ENCODE data around the gene NOP16. TPM values are rescaled to one million over a fixed set of nuclear protein-coding genes. Genes with fewer than 3 reads are reported as not detected.

NOP16 gene
- total and polyA plus RNA-seq, 8 donors: 4.3 to 55.8 (median 30.9) TPM; not detected in 1

GRCh38 chr5:176341325-176342157 is 46.9 kb downstream of the NOP16 start:
- Histone ChIP-seq H3K4me1 (no peaks in the 10 kb centered on the region), H3K27ac (no peak overlapping the region), H3K9me3 (no peaks in the 10 kb centered on the region), H3K4me3 (no peak overlapping the region), H3K36me3 (peaks cover 34 to 93% (median 88%) of the 10 kb centered on the region in 4 donors), H3K27me3 (no peaks in the 10 kb centered on the region)
- intact Hi-C loops (cut with DNase I; ENCODE audit: low total_unique reads): no loop called here
- TF ChIP-seq POLR2AphosphoS5 (IDR thresholded peaks at IDR 0.05) (no peak), POLR2A (IDR thresholded peaks at IDR 0.05) (no peak), EP300 (IDR thresholded peaks at IDR 0.05) (no peak), CTCF (IDR thresholded peaks at IDR 0.05) (no peak)
- 64 to 89% (median 82%) methylated on average over 2 of the region's 2 CpGs for whole genome bisulfite sequencing, 5 donors
- no peak for DNase-seq

GRCh38 chr5:176339304-176339703 is 49.1 kb downstream of the NOP16 start:
- Histone ChIP-seq H3K4me3 (no peak overlapping the region), H3K27me3 (no peaks in the 10 kb centered on the region), H3K27ac (no peak overlapping the region), H3K9me3 (no peaks in the 10 kb centered on the region), H3K4me1 (no peaks in the 10 kb centered on the region), H3K36me3 (peaks cover 29 to 88% (median 80%) of the 10 kb centered on the region in 4 donors)
- TF ChIP-seq CTCF (IDR thresholded peaks at IDR 0.05) (no peak), EP300 (IDR thresholded peaks at IDR 0.05) (no peak), POLR2AphosphoS5 (IDR thresholded peaks at IDR 0.05) (no peak)
- no peak for DNase-seq
- intact Hi-C loops (cut with DNase I; ENCODE audit: low total_unique reads): no loop called here
- WGBS, 5 donors: 68 to 85% (median 80%) methylated on average over 5 of the region's 5 CpGs

GRCh38 chr5:176337913-176338312 is 50.5 kb downstream of the NOP16 start:
- Histone ChIP-seq H3K4me3 (no peak overlapping the region), H3K27ac (no peak overlapping the region), H3K27me3 (no peaks in the 10 kb centered on the region), H3K4me1 (no peaks in the 10 kb centered on the region), H3K36me3 (peaks cover 26 to 87% (median 79%) of the 10 kb centered on the region in 4 donors), H3K9me3 (no peaks in the 10 kb centered on the region)
- DNase-seq: no peak
- TF ChIP-seq CTCF (IDR thresholded peaks at IDR 0.05) (no peak), EP300 (IDR thresholded peaks at IDR 0.05) (no peak), POLR2A (IDR thresholded peaks at IDR 0.05) (no peak), POLR2AphosphoS5 (IDR thresholded peaks at IDR 0.05) (no peak)
- 60 to 79% (median 69%) methylated on average over 1 of the region's 1 CpG for WGBS, 5 donors
- intact Hi-C loops (cut with DNase I; ENCODE audit: low total_unique reads): no loop called here

- Histone ChIP-seq H3K36me3 (peaks cover 26 to 66% (median 56%) of the 10 kb centered on the region in 4 donors), H3K9me3 (no peaks in the 10 kb centered on the region), H3K27me3 (no peaks in the 10 kb centered on the region), H3K4me1 (no peaks in the 10 kb centered on the region), H3K4me3 (no peak overlapping the region), H3K27ac (no peak overlapping the region)
- TF ChIP-seq CTCF (IDR thresholded peaks at IDR 0.05) (no peak), EP300 (IDR thresholded peaks at IDR 0.05) (no peak)
- intact Hi-C loops (cut with DNase I; ENCODE audit: low total_unique reads): no loop called here
- DNase-seq: no peak
Measured at GRCh38 chr5:176334031-176334770, 54.2 kb downstream of the NOP16 start.

Small RNAs within 50 kb of the gene (small RNA-seq; reads per million reads assigned to genes)
- 0.15 to 0.89 (median 0.46) reads per million in 4 donors for gene MIR1271

Other genes starting within 250 kb of the NOP16 start
- gene SIMC1, start 150.2 kb downstream of the NOP16 start, total RNA-seq: 10 to 100 TPM; 13.8 to 58.3 (median 20.9) TPM
- 10 to 100 TPM in 1 of 3 donors, 1 to 10 TPM in 2; 6.1 to 10.1 (median 6.5) TPM for gene SIMC1, start 150.2 kb downstream of the NOP16 start, polyA plus RNA-seq
- gene KIAA1191, start 26.8 kb downstream of the NOP16 start, total RNA-seq: 100 to 1,000 TPM in 2 of 5 donors, 10 to 100 TPM in 2, 1 to 10 TPM in 1; 6.1 to 398 (median 83.0) TPM
- 100 to 1,000 TPM in 1 of 3 donors, 10 to 100 TPM in 2; 51.4 to 107 (median 89.2) TPM for gene KIAA1191, start 26.8 kb downstream of the NOP16 start, polyA plus RNA-seq
- gene ARL10, start 23.1 kb downstream of the NOP16 start, total RNA-seq: 1 to 10 TPM; 1.2 to 9.9 (median 3.0) TPM
- gene ARL10, start 23.1 kb downstream of the NOP16 start, polyA plus RNA-seq: 1 to 10 TPM in 2 of 3 donors, under 1 TPM in 1; 0.31 to 3.5 (median 1.4) TPM
- gene HIGD2A, start 153 bp upstream of the NOP16 start, total RNA-seq: 100 to 1,000 TPM in 4 of 5 donors, 10 to 100 TPM in 1; 47.2 to 233 (median 181) TPM
- 100 to 1,000 TPM; 207 to 248 (median 243) TPM for gene HIGD2A, start 153 bp upstream of the NOP16 start, polyA plus RNA-seq
- 100 to 1,000 TPM in 4 of 5 donors, 10 to 100 TPM in 1; 81.9 to 427 (median 179) TPM for gene CLTB, start 27.9 kb upstream of the NOP16 start, total RNA-seq
- 100 to 1,000 TPM; 171 to 280 (median 274) TPM for gene CLTB, start 27.9 kb upstream of the NOP16 start, polyA plus RNA-seq
- gene FAF2, start 59.8 kb upstream of the NOP16 start, total RNA-seq: 10 to 100 TPM; 20.6 to 57.2 (median 39.3) TPM
- 10 to 100 TPM in 1 of 3 donors, 1 to 10 TPM in 2; 5.7 to 11.9 (median 9.8) TPM for gene FAF2, start 59.8 kb upstream of the NOP16 start, polyA plus RNA-seq
- 100 to 1,000 TPM in 1 of 5 donors, 10 to 100 TPM in 3, 1 to 10 TPM in 1; 6.6 to 176 (median 30.6) TPM for gene RNF44, start 148.8 kb upstream of the NOP16 start, total RNA-seq
- gene RNF44, start 148.8 kb upstream of the NOP16 start, polyA plus RNA-seq: 10 to 100 TPM; 11.5 to 15.1 (median 13.6) TPM
- gene CDHR2, start 160.7 kb upstream of the NOP16 start, total RNA-seq: 10 to 100 TPM in 3 of 5 donors, 1 to 10 TPM in 2; 9.6 to 18.7 (median 13.4) TPM
- gene CDHR2, start 160.7 kb upstream of the NOP16 start, polyA plus RNA-seq: 1 to 10 TPM in 1 of 3 donors, under 1 TPM in 2; 0.13 to 1.6 (median 0.76) TPM
- gene GPRIN1, start 221.6 kb upstream of the NOP16 start, total RNA-seq: 1 to 10 TPM in 1 of 5 donors, under 1 TPM in 2, not detected in 2; 0.72 to 1.4 (median 0.92) TPM
- under 1 TPM; 0.30 to 0.46 (median 0.37) TPM for gene GPRIN1, start 221.6 kb upstream of the NOP16 start, polyA plus RNA-seq
- not detected for gene SNCB, start 241.9 kb upstream of the NOP16 start, total RNA-seq
- not detected for gene SNCB, start 241.9 kb upstream of the NOP16 start, polyA plus RNA-seq
- not detected for gene EIF4E1B, start 242.1 kb upstream of the NOP16 start, total RNA-seq
- not detected for gene EIF4E1B, start 242.1 kb upstream of the NOP16 start, polyA plus RNA-seq